ENCODE measurements around the gene ERC2. TPM values are rescaled to one million over a fixed set of nuclear protein-coding genes. Genes with fewer than 3 reads are reported as not detected.

Gene ERC2
- total and polyA plus RNA-seq, 2 donors (not counting 3 experiments of a cell fraction or from before 2014, with no cell fraction given), result 5.6 to 15.5 TPM

DNA sequence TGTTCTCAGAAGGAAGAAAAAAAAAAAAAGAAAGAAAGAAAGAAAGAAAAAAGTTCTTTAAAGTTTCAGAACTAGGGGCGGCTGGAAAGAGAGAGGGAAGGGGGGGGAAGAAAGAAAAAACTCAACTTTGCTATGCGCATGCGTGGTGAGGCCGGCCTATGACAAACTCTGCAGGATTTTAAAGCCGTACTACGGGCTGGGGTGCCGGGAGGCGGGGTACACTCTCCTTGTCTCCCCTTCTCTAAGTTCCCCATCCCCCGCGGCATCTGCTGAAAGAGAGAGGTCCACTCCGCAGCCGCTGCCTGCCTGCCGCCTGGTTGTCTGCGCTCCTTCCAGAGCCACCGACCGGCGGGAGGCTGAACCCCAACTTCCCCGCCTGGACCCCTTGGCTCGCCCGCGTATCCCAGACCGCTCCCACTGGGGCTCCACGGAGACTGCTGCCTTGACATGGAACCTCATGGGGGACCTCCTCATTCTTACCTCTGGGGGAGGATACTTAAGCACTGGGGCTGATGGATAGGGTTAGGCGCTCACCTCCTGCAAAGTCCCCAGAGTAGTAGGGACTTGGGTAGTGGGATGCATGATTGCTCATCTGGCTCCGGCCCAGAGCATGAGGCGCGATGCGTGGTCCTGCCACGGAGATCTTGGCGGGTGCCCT is 979.7 kb downstream of the ERC2 start:
- no peaks in the 10 kb centered on the region for H3K79me2 ChIP-seq (ENCODE audit: control insufficient read depth, insufficient read depth, low read length)
- peak; percentile 50 for FAIRE-seq

More for the DNA sequence above, 979.7 kb downstream of the ERC2 start:
- Histone ChIP-seq H3K9me1 (replicated peaks; ENCODE audit: control insufficient read depth, extremely low read depth, insufficient read depth, low read length) (no peaks in the 10 kb centered on the region), H2AFZ (ENCODE audit: low read depth, low read length) (peak overlapping the region; percentile 86), H3K9me3 (replicated peaks; ENCODE audit: control insufficient read depth, insufficient read depth, low read length) (no peaks in the 10 kb centered on the region), H3K4me1 (ENCODE audit: control insufficient read depth, extremely low read depth, insufficient read depth, low read length) (peaks cover 14% of the 10 kb centered on the region), H3K36me3 (ENCODE audit: control insufficient read depth in 2 of 2, extremely low read depth in 1 of 2, insufficient read depth in 2 of 2, low read length in 2 of 2) (no peaks in the 10 kb centered on the region), H3K27ac (ENCODE audit: insufficient read depth, low read depth, low read length) (no peak overlapping the region), H3K4me3 (replicated peaks in 1 of 3; ENCODE audit: insufficient read depth in 1 of 3, low read depth in 1 of 3, low read length in 3 of 3) (peak overlapping the region; percentile 55 to 71 (median 57)), H3K4me2 (ENCODE audit: insufficient read depth, low read length) (peak overlapping the region; percentile 77), H4K20me1 (replicated peaks; ENCODE audit: control insufficient read depth, extremely low read depth, insufficient read depth, low read length) (no peaks in the 10 kb centered on the region), H3K9ac (replicated peaks; ENCODE audit: extremely low read depth, insufficient read depth, low read length) (no peak overlapping the region), H3K27me3 (ENCODE audit: control insufficient read depth in 2 of 2, insufficient read depth in 2 of 2, low read length in 2 of 2) (peaks cover 65 to 76% of the 10 kb centered on the region in 2 experiments)
- CTCF ChIA-PET, result interaction anchor here (2.2 to 5.8 kb wide), 3 partner anchors 554 to 816 kb away, joined by 11 to 98 read pairs (median 57); no protein-coding TSS in a partner anchor
- intact Hi-C loops (cut with micrococcal nuclease) (loop anchor here (5.0 kb wide), 3 partner anchors 114 to 644 kb away; no protein-coding TSS in a partner anchor), dilution Hi-C loops (cut with MboI; ENCODE audit: extremely low pct_ligation_motif_present, low sequenced_read_pairs) (no loop called here)
- DNase-seq (ENCODE audit: low read depth, low spot score), result peak; percentile 51
- POLR2A ChIA-PET, result no interaction called here
- TF ChIP-seq MYC (IDR thresholded peaks at IDR 0.05; ENCODE audit: low read depth, low read length), result no peak
- TF ChIP-seq CTCF (IDR thresholded peaks at IDR 0.05; ENCODE audit: extremely low read depth in 1 of 2, insufficient read depth in 1 of 2, low read depth in 1 of 2, low read length in 2 of 2), result no peak
- TF ChIP-seq GATA2 (IDR thresholded peaks at IDR 0.05; ENCODE audit: insufficient read depth, insufficient read length, low read depth, low read length), result no peak
- TF ChIP-seq POLR2AphosphoS5 (IDR thresholded peaks at IDR 0.05; ENCODE audit: insufficient read depth, low read depth, low read length), result no peak
- TF ChIP-seq JUN (IDR thresholded peaks at IDR 0.05; ENCODE audit: borderline replicate concordance, insufficient read depth, insufficient read length, low read depth), result no peak
- no peak for TF ChIP-seq EZH2 (IDR thresholded peaks at IDR 0.05; ENCODE audit: borderline replicate concordance, low read depth, low read length, severe bottlenecking)
- TF ChIP-seq FOS (IDR thresholded peaks at IDR 0.05; ENCODE audit: borderline replicate concordance, insufficient read depth, low read length), result no peak
- no peak for TF ChIP-seq POLR2A (IDR thresholded peaks at IDR 0.05; ENCODE audit: low read depth, low read length)
- no peak for TF ChIP-seq MAX (IDR thresholded peaks at IDR 0.05; ENCODE audit: insufficient read depth, insufficient read length)
- BruUV-seq (replicated peaks), result no TSS peak
